CD4-positive, alpha-beta T cell treated with Interleukin-10 for 1 hour (primary cell): ENCODE results near the gene APC.
A peak's percentile ranks its signal among the peaks of the same experiment; 100 is the strongest.
"Not testable (repeated sequence)": the region's sequence is repeated elsewhere in the genome, so short reads cannot be mapped to it uniquely, and the experiment has no call there.

ENCODE experiments used
- DNase-seq: peaks from one replicate; pipeline ENCODE4 v3.0.0-alpha.2; 2020

Gene APC

GRCh38 chr5:112861638-112861985 is 123.9 kb downstream of the APC start:
- peak; percentile 10 for DNase-seq

- no peak for DNase-seq
These were observed 124.4 kb downstream of the APC start for GRCh38 chr5:112862085-112862484.

GRCh38 chr5:112863549-112863948 is 125.9 kb downstream of the APC start:
- no peak for DNase-seq

GRCh38 chr5:112865128-112865527 is 127.4 kb downstream of the APC start:
- DNase-seq = no peak

- DNase-seq = no peak
These were observed 129.1 kb downstream of the APC start for GRCh38 chr5:112866739-112867138.

GRCh38 chr5:112867411-112867810 is 129.7 kb downstream of the APC start:
- DNase-seq = no peak

GRCh38 chr5:112869948-112870347 is 132.3 kb downstream of the APC start:
- peak; percentile 39 for DNase-seq

GRCh38 chr5:112870966-112871365 is 133.3 kb downstream of the APC start:
- no peak for DNase-seq

- no peak for DNase-seq
These were observed 138.7 kb downstream of the APC start for GRCh38 chr5:112876362-112876761.

GRCh38 chr5:112878101-112878500 is 140.4 kb downstream of the APC start:
- DNase-seq = no peak

- peak; percentile 72 for DNase-seq
These were observed 141.1 kb downstream of the APC start for GRCh38 chr5:112878760-112879159.

- DNase-seq = no peak
These were observed 142.7 kb downstream of the APC start for GRCh38 chr5:112880219-112880964.

- no peak for DNase-seq
These were observed 145.5 kb downstream of the APC start for GRCh38 chr5:112883192-112883591.

- DNase-seq = no peak
These were observed 147.3 kb downstream of the APC start for GRCh38 chr5:112885001-112885400.

- peak; percentile 24 for DNase-seq
These were observed 149.3 kb downstream of the APC start for GRCh38 chr5:112886975-112887374.

GRCh38 chr5:112892066-112892465 is 154.4 kb downstream of the APC start:
- not testable (repeated sequence) for DNase-seq

- DNase-seq = no peak
These were observed 155.1 kb downstream of the APC start for GRCh38 chr5:112892776-112893175.

- DNase-seq = no peak
These were observed 158.0 kb downstream of the APC start for GRCh38 chr5:112895682-112896081.
